ENCODE data around the gene CD81. TPM values are rescaled to one million over a fixed set of nuclear protein-coding genes. Genes with fewer than 3 reads are reported as not detected.

CD81 gene
- total RNA-seq, 4 donors from 2014 or later, result 499 to 1,242 (median 673) TPM

GRCh38 chr11:2367266-2368160 lies 9.6 kb upstream of the CD81 start:
- no peak for TF ChIP-seq CTCF (IDR thresholded peaks at IDR 0.05; ENCODE audit: low read depth)

- no peak for TF ChIP-seq CTCF (IDR thresholded peaks at IDR 0.05; ENCODE audit: low read depth)
Measured at GRCh38 chr11:2368178-2368850, 8.8 kb upstream of the CD81 start.

DNA sequence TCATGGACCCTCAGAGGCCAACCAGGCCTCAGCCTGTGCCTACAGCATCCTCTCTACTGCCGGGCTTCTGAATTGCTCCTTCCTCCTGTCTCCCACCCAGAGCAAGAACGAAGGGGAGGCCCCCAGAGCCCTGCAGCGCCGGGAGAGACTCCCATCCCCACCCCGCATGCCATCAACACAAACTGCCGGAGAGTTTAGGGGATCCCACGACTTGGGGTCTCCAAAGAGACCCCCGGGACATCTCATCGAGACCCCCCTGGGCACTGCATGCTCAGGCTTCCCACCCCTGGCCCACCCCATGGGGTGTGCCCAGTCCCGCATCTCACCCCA lies 8.3 kb upstream of the CD81 start:
- no peak for TF ChIP-seq CTCF (IDR thresholded peaks at IDR 0.05; ENCODE audit: low read depth)

DNA sequence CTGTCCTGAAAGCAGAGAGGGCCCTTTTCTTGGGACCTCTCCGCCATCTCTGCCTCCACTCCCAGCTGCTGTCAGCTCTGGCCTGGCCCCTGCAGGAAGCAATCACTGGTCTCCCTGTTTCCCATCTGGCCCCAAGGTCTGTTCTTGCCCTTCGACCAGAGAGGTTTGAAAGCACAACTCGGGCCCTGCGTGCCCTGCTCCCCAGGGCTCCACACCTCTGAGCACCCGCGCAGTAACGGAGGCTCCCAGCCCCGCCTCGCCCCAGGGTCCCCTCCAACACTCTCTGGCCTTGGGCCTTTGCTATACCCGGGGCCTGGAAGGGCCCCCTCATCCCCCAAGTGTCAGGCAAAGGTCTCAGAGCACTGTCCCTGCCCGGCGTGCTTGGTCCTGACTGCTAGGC lies 7.8 kb upstream of the CD81 start:
- no peak for TF ChIP-seq CTCF (IDR thresholded peaks at IDR 0.05; ENCODE audit: low read depth)

DNA sequence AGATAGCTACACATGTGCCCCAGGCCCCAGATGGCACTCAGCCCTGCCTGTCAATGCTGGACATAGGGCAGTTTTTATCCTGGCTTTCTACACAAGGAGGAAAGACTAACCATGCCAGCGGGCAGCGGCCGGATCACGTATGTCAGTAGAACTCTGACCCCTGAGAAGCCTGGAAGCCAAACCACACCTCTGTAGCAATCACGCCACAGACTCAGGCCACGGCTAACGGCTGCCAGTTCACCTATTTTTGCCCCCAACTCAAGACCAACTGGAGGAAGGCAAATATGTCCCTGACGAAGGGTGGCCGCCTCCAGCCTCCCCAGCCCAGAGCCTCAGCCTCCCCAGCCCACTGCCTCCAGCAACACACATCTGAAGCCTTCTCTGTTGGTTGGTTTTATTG lies 7.2 kb upstream of the CD81 start:
- TF ChIP-seq CTCF (IDR thresholded peaks at IDR 0.05; ENCODE audit: low read depth), result no peak

DNA sequence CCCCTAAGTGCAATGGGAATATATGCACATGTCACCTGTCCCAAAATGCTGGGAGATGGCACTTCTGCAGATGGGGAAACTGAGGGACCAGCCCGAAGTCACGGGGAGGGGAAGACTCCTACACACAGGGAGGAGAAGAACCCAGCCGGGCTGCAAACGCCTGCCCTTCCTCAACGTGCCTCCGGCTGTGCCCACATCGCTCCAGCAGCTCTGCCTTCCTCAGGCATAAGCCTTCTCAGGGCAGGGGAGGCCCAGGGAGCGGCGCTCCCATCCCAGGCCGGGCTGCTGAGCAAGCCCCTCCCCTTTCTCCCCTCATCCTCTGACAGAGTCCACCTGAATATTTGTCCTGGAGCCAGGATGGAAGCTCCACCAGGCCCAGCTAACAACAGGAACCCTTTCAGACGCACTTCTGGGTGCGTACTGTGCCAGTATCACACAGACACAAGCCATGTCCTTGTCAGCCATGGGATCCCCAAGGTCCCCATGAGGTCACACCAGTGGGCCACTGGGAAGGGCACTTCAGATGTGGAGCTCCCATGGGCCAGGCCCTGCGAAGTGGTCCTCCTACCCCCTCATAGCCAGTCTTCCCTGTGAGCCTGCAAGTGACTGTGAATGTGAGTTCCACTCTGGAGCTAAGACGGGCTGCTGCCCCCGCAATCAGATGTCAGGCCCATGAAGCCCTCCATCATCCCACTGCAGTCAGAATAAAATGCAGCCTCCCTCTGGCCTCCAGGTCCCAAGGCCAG lies 2.5 kb upstream of the CD81 start:
- TF ChIP-seq CTCF (IDR thresholded peaks at IDR 0.05; ENCODE audit: low read depth), result no peak

DNA sequence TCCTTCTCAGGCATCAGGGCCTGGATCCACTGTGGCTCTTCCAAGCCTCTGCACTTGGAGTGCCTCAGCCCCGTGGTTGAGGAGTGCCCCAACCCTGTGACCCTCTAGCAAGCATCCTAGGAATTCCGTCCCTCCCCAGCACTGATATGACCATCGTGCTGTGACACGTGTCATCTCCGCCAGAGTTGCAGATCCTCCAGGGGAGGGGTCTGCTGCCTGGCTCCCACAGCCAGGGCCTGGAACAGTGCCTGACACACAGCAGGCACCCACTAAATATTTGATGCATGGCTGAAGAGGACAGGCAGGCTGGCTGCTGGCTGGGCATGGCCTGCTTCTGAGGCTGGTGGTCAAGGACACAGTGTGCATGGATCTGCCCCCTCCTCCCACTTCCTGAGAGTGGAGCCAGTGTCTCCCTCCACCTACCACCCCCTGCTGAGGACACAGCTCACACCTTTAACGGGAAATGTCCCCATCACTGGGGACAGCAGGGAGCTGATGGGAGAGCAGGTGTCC lies 1.7 kb upstream of the CD81 start:
- no peak for TF ChIP-seq CTCF (IDR thresholded peaks at IDR 0.05; ENCODE audit: low read depth)
